NCI-H1417 treated with DMSO at 0.1 percent for 48 hours (cell line): ENCODE data around the gene MCCC1.

Source experiments
- DNase-seq: peaks from one replicate; lab custom pipeline; 2025; lab: John Stamatoyannopoulos, UW

Gene MCCC1

DNA sequence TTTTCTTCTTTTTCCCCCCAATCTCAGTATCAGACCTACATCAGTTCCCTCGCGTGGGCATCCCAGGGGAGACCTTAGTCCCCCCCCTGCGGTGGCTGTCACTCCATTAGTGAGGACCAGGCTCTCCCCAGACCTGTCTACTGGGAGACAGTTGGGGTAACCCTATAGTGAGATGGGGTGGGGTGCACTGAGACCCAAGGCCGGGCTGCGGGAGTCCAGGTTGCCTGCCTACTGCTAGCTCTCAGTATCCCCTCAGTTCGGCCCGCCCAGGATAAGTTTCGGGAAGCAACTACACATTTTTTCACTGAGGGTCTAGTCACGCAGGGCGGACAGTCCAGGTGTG lies 118.3 kb downstream of the MCCC1 start:
- DNase-seq = no peak

DNA sequence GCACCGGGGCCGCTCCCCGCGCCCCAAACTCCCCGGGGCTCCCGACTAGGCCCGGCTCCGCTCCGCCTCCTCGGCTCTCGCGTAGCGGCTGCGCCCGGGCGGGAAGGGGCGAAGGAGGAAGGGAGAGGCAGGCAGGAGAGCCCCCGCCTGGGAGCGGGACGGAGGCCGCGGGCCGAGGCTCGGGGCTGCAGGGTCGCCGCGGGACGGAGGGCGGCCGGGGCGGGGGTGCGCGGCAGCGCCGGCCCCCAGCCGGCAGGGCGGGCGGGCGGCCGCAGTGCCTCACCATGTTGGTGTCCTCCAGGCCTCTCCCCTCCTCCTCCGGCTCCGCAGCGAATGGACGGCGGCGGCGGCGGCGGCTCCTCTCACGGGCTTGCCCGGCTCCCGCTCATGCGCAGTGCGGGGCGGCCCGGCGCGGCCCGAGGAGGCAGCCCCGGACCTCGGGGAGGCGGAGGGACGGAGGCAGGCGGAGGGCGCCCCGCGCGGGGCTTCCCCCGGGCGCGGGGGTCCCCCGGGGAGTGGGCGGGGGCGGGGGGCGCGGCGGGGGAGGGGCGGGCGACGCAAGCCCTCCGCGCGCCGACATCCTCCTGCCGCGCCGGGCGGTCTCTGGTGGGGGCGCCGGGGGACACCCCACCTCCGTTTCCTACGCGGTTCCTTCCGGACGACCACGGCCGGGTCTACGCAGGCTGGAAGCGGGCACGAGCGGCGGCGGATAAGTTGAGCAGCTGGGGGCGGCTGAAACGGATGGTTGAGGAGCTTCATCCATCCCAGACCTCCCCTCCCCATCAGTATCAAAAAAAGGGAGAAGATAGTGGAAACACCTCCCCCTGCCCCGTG lies 118.9 kb downstream of the MCCC1 start, which contains the start of gene DCUN1D1:
Gene DCUN1D1 (minus strand): TSS at position 335 of the 834 bp plus-strand sequence. CDS start 49 bp downstream, at position 286.
- peak; percentile 42 for DNase-seq

DNA sequence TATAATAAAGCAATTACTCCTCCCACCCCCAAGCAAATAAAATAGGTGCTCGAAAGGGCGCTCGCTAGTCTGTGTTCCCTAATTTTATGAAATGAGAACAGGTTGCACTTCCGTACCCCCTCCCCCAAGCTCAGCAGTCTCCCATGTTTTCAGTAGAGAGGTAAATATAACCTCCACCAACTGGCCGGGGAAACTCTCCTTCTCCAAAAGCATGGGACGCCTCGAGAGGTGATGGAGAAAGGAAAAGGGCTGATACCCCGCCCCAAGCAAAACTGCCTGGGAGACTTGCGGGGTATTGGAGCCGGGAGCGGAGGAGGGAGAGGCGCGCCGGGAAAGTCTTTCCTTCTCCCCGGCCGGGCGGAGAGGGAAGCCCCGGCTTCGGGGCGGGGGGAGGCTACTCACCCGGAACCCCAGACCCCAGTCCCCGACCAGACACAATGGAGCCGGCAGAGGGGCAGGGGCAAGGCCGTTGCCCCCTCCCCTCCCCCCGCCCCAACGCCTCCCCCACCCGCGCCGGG lies 119.6 kb downstream of the MCCC1 start:
- no peak for DNase-seq

DNA sequence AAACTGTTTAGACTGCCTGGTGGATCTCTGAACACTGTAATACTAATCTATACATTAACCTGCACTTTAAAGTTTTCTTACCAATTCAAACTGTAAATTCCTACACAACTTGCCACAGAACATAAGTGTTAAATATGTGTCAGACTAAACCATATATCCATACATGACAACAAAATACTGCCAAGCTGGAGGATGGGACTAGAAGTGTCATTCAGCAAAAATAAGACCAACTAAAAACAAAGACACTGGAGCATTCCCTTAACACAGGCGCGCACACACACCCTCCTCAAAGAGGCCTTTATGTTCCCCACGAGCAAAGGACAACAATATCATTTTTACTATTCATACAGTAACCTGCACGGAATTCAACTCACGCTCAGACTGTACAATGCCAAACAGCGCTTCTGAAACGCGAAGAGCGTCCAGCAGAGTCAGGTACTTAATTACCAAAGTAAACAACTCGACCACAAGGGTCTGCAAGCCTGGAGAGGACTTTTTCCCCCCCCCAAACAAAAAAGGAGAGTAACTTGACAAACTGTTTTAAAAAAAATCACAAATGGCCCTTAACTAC lies 120.1 kb downstream of the MCCC1 start:
- no peak for DNase-seq

DNA sequence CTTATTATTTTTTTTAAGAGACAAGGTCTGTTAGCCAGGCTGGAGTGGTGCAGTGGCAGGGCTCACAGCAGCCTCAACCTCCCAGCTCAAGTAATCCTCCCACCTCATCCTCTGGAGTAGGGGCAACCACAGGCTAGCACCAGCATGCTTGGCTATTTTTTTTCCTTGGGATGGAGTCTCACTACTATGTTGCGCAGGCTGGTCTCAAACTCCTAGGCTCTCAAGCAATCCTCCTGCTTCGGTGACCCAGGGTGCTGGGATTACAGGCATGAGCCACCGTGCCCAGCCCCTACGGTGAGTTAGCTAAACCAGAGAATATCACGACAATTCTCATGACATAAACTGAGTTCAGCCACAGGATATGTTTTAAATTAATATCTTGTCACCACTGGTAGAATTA lies 120.9 kb downstream of the MCCC1 start:
- DNase-seq = no peak

DNA sequence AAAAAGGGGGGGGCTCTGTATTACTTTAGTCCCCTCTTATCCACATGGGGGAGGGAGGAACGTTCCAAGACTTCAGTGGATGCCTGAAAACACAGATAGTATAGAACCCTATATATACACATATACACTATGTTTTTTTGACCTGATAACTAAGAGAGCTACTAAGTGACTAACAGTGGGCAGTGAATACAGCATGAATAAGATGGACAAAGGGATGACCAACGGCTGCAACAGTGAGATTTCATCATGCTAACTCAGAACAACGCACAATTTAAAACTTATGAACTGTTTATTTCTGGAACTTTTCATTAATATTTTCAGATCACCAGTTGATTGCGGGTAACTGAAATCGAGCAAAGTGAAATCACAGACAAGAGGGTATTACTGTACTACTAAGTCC lies 126.2 kb downstream of the MCCC1 start:
- no peak for DNase-seq

DNA sequence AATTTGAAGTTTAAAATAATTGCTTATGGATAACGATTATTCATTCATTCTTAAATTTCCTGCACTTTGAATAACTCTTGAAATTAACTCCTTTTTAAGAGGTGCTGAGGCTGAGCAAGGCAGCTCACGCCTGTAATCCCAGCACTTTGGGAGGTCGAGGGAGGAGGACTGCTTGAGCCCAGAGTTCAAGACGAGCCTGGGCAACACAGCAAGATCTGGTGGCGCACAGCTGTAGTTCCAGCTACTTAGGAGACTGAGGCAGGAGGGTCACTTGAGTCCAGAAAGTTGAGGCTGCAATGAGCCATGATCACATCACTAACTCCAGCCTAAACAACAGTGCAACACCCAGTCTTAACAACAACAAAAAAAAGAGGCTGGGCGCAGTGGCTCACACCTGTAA lies 126.9 kb downstream of the MCCC1 start:
- DNase-seq = no peak

DNA sequence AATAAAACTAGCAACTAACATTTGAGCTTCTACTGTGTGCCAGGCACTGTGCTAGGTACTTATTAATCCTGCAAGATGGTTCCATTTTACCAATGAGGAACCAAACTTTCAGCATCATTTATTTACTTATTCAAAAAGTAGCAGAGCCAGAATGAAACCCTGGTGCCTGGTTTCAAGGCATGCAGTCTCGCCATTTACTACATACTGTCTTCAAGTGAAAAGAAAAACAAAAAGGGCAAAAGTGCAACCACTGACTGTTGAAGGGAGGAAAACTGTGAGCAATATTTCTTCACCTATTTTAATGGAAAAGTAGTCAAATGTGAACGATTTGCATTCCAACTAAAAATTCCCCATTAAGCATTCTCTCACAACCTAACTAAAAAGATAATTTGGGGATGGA lies 127.7 kb downstream of the MCCC1 start:
- no peak for DNase-seq

DNA sequence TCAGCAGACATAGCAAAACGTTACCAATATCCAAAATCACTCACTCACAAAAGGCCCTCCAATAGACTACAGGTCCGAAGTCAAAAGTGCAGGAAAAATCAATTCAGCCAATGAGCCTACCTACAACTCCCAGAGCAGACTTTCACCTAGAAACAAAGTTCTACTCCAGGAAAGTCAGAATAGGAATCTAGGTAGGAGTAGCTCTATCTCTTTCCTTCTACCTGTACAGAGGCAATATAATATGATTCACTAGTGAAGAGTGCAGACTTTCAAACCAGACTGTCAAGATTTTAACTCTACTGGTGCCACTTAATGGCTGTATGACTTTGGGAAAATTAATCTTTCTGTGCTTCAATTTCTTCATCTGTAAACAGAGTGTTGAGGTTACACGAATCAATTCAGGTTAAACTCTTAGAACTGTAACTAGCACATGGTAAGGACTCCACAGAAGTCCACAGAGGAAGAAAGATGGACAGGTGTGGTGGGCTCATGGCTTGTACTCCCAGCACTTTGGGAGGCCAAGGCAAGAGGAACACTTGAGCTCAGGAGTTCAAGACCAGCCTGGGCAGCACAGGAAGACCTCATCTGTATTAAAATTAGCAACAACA lies 128.4 kb downstream of the MCCC1 start:
- no peak for DNase-seq

DNA sequence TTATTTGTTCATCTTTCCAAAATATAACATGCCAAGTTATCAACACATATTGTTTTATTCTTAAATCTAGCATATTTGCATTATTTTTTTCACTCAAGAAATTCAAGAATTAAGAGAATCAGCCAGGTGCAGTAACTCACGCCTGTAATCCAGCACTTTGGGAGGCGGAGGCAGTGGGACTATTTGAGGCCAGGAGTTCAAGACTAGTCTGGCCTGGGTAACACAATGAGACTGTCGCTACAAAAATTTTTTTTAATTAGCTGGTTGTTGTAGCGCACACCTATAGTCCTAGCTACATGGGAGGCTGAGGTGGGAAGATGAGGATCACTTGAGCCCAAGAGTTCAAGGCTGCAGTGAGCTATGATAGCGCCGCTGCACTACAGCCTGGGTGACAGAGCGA lies 129.4 kb downstream of the MCCC1 start:
- no peak for DNase-seq

DNA sequence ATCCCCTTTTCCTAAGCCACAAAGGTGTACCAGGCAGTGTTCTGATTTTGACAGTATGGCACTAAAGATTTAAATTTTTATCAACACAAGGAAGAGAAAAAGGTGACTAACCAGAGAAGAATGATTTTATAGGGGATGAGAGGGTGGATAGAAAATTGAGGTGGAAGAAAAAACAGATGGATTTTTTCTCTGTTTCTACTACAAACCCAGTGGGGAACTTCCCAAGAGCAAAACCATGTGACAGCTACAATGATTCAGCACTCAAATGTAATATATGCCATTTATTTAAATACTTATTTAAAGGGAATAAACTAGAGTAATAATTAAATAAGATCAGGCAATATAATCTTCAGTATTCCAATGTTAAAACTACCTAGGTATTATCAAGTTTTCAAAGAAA lies 130.0 kb downstream of the MCCC1 start:
- no peak for DNase-seq

DNA sequence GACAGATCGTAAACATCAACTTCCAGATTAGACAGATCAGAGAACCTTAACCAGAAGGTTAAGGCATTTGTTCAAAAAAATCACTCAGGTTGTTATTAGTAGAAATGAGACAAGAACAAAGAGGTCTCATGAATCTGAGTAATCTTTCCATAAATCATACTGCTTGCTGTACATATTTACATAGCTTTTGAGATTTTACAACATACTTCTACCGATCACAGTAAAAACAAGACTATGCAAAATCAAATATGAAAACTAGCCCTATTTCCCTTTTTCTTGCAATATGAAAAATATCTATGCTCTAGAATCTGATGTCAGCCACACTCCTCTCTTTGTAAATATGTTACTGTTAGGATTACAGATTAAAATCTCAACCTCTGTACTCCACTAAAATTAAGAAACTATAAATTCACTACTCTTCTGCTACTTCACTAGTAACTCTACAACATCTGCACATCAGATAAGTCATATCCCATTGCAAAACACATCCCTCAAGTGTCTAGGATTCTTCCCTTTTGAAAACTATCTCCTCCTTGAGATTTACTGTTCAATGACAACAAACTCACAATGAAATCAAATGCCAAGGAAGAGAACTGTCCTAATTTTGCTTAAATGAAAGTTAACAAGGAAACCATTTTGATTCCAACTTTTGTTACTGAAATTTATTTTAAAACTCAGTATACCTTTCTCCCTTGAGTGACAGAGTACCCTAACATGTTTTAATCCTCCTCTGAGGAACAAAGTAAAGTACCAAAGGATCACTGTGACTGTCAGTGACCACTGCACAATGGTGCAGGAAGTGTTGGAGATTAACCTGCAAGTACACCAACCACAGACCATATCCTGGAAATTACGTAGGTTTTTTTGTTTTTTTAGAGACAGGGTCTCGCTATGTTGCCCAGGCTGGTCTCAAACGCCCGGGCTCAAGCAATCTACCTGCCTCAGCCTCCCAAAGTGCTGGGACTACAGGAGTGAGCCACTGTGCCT lies 131.8 kb downstream of the MCCC1 start:
- DNase-seq = no peak

DNA sequence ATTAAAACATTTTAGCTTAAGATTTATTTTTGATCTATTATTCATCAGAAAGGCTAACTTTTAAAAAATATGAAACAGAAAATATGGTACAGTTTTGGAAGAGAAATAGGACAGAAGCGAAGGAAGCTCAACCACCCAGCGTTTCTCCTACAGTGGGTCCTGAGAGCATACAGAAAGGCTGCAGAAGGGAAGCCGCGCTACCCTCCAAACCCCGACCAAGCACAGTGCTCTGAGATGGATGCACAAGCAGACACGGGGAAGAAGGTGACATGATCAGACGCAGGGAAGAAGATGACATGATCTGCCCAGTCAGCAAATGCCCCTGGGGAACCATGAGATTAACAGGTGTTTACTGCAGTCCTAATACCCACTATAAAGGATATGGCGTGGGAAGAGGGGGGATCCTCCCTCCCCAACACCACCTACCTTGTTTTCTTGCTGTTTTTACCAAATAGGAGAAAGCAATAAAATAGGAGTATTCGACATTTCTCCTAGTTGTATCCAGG lies 133.4 kb downstream of the MCCC1 start:
- no peak for DNase-seq
